HepG2 (cell line): Measurements from ENCODE around the gene CARS2. TPM values are rescaled to one million over a fixed set of nuclear protein-coding genes. Genes with fewer than 3 reads are reported as not detected.

Experiments
- ATAC-seq: fragments of 200-7000 bp; cut with Tn5 transposase; 3 replicates; pipeline ENCODE4 v1.9.1; 2020; ENCODE audit warnings: mild to moderate bottlenecking, moderate library complexity
- BruUV-seq: library from RNA; stranded (reverse); fragments of 400-500 nt; replicated peaks from 2 replicates; lab custom pipeline; 2021; lab: Mats Ljungman, UMichigan
- CTCF ChIA-PET: fragments of 300-600 bp; formaldehyde crosslinking; extraction: SDS; loops from one replicate; lab custom pipeline; 2021; ENCODE audit warnings: low total read pairs, inconsistent platforms, low intra/inter-chr PET ratio; lab: Yijun Ruan, JAX
- POLR2A ChIA-PET: fragments of 350-600 bp; sonication (Branson Sonifier 250); formaldehyde crosslinking; loops from one replicate; lab custom pipeline; 2020; ENCODE audit warnings: antibody characterized with exemption, inconsistent platforms; lab: Yijun Ruan, JAX
- DNase-seq: peaks from one replicate; pipeline ENCODE4 v3.0.0-alpha.2; 2015; ENCODE audit warnings: low spot score
- FAIRE-seq: peaks from 3 replicates; lab custom pipeline; 2011; peaks lifted over from hg19 to GRCh38; lab: Jason Lieb, UNC
- H2AFZ ChIP-seq: one replicate; pipeline ENCODE4 v1.6.1; 2011; ENCODE audit warnings: low read length, inconsistent platforms
- H3K27ac ChIP-seq: fragments of 300-600 bp; 3 replicates; pipeline ENCODE4 v1.8.0; 2011; ENCODE audit warnings: mixed run types, mild to moderate bottlenecking, mixed read lengths, low read length, inconsistent platforms; ENCODE audit not compliant: insufficient read depth; ENCODE audit errors: extremely low read length
- H3K27me3 ChIP-seq, 2 experiments: fragments of 200-600 bp in 1 of 2; 2 replicates in 1 of 2; 3 replicates in 1 of 2; pipeline versions ENCODE4 v1.6.0 to v1.8.0; 2011; ENCODE audit warnings: low read length in 2 of 2, mild to moderate bottlenecking in 2 of 2, moderate library complexity in 2 of 2, inconsistent platforms in 1 of 2; ENCODE audit not compliant: insufficient read depth in 2 of 2, control insufficient read depth in 1 of 2
- H3K36me3 ChIP-seq, 2 experiments: fragments of 200-600 bp in 1 of 2; replicated peaks in 1 of 2; 2 replicates in 1 of 2; 3 replicates in 1 of 2; pipeline versions ENCODE4 v1.5.1 to v1.8.0; 2011; ENCODE audit warnings: low read length in 2 of 2, inconsistent platforms in 1 of 2; ENCODE audit not compliant: insufficient read depth in 2 of 2, control insufficient read depth in 1 of 2
- H3K4me1 ChIP-seq: 2 replicates; pipeline ENCODE4 v1.5.1; 2012; ENCODE audit warnings: low read length, inconsistent platforms; ENCODE audit not compliant: insufficient read depth
- H3K4me2 ChIP-seq: 2 replicates; pipeline ENCODE4 v1.6.0; 2011; ENCODE audit warnings: low read depth, low read length, inconsistent platforms
- H3K4me3 ChIP-seq, 3 experiments: fragments of 200-600 bp in 1 of 3; sonication (generic), shearing (Covaris generic) in 1 of 3; replicated peaks in 1 of 3; 2 replicates each; pipeline ENCODE4 v1.5.1; 2011 to 2016; ENCODE audit warnings: low read length in 3 of 3, inconsistent platforms in 2 of 3, low read depth in 2 of 3, mild to moderate bottlenecking in 2 of 3, control low read depth in 1 of 3, mixed read lengths in 1 of 3; ENCODE audit not compliant: insufficient read depth in 1 of 3
- H3K79me2 ChIP-seq: one replicate; pipeline ENCODE4 v1.6.1; 2011; ENCODE audit warnings: low read length, inconsistent platforms; ENCODE audit not compliant: insufficient read depth
- H3K9ac ChIP-seq: 2 replicates; pipeline ENCODE4 v1.6.0; 2011; ENCODE audit warnings: mild to moderate bottlenecking, low read depth, low read length, inconsistent platforms; ENCODE audit not compliant: insufficient read depth
- H3K9me3 ChIP-seq: 2 replicates; pipeline ENCODE4 v1.5.1; 2012; ENCODE audit warnings: mild to moderate bottlenecking, low read length
- H4K20me1 ChIP-seq: 2 replicates; pipeline ENCODE4 v1.6.0; 2011; ENCODE audit warnings: inconsistent platforms, mild to moderate bottlenecking, low read length, moderate library complexity; ENCODE audit not compliant: insufficient read depth
- FOXA3 ChIP-seq: IDR thresholded peaks from 2 replicates; pipeline ENCODE4 v1.6.1; 2016; ENCODE audit warnings: missing genetic modification reagents, missing compliant biosample characterization
- FOXO1 ChIP-seq: sonication (generic); formaldehyde crosslinking; IDR thresholded peaks from 2 replicates; pipeline ENCODE4 v1.4.0; 2020; ENCODE audit warnings: missing genetic modification reagents
- JARID2 ChIP-seq: sonication (generic); formaldehyde crosslinking; IDR thresholded peaks from 2 replicates; pipeline ENCODE4 v1.8.1; 2023; ENCODE audit warnings: missing genetic modification reagents, inconsistent platforms; ENCODE audit not compliant: insufficient replicate concordance
- PRDM15 ChIP-seq: sonication (generic); formaldehyde crosslinking; IDR thresholded peaks from 2 replicates; pipeline ENCODE4 v1.4.0; 2020; ENCODE audit warnings: missing genetic modification reagents
- SCMH1 ChIP-seq: sonication (generic); formaldehyde crosslinking; IDR thresholded peaks from 2 replicates; pipeline ENCODE4 v1.9.0; 2021; ENCODE audit warnings: missing genetic modification reagents, mild to moderate bottlenecking, borderline replicate concordance
- SOX13 ChIP-seq, 3 experiments: fragments of 450-650 bp in 1 of 3; sonication (generic) in 1 of 3; formaldehyde crosslinking in 1 of 3; IDR thresholded peaks in 2 of 3; conservative IDR thresholded peaks in 1 of 3; 2 replicates each; pipeline versions ENCODE4 v1.5.0 to v1.6.1; 2016 to 2020; ENCODE audit warnings: antibody characterized with exemption in 1 of 3, mild to moderate bottlenecking in 1 of 3, missing compliant biosample characterization in 1 of 3, missing genetic modification reagents in 1 of 3, moderate library complexity in 1 of 3
- TFAP4 ChIP-seq: sonication (generic); IDR thresholded peaks from 2 replicates; pipeline ENCODE4 v1.6.1; 2016; ENCODE audit warnings: low read depth, borderline replicate concordance
- ZNF407 ChIP-seq: sonication (generic); formaldehyde crosslinking; IDR thresholded peaks from one replicate; pipeline ENCODE4 v1.5.1; 2020; ENCODE audit warnings: mild to moderate bottlenecking, missing genetic modification reagents; ENCODE audit errors: not compliant biosample characterization
- WGBS: methylation state at CpG from one replicate; pipeline ENCODE4 v1.1.6; 2017; ENCODE audit warnings: low lambda C conversion rate; 5-methylcytosine and 5-hydroxymethylcytosine counted together
- in situ Hi-C: cut with HindIII; loops from 2 replicates; pipeline ENCODE4 v1.10.0; 2017; ENCODE audit warnings: low pct_unique_long_range_greater_than_20kb; ENCODE audit not compliant: extremely low pct_ligation_motif_present
- intact Hi-C: fragments of 100-400 bp; cut with micrococcal nuclease; formaldehyde crosslinking; loops from one replicate; pipeline ENCODE4 v1.10.0; 2022; ENCODE audit not compliant: unreplicated experiment
- polyA plus RNA-seq, 8 experiments: library from polyadenylated mRNA; depleted of rRNA in 3 of 8; stranded (reverse) in 7 of 8; unstranded in 1 of 8; fragments of >200 nt; fragmentation: Illumina TruSeq in 4 of 8; extraction: Trizol in 4 of 8; gene quantifications; 2 replicates each; pipeline versions ENCODE4 v1.2.1 to v1.2.3, GENCODE V29; 2011 to 2016; ENCODE audit warnings: low read depth in 4 of 8, missing spikeins in 1 of 8, mixed read lengths in 1 of 8; ENCODE audit not compliant: insufficient read depth in 1 of 8
- total RNA-seq, 5 experiments: library from RNA; depleted of rRNA; stranded (reverse); fragments of >200 nt; fragmentation: Illumina TruSeq; extraction: Trizol; gene quantifications; 2 replicates each; pipeline ENCODE4 v1.2.3, GENCODE V29; 2016; ENCODE audit warnings: low read depth in 1 of 5

The CARS2 gene
- total and polyA plus RNA-seq, 2 of the 13 experiments (the other 11 are each of a cell fraction or from before 2014, with no cell fraction given), result 41.1 to 59.3 TPM

GRCh38 chr13:110617321-110618072, 88.4 kb downstream of the CARS2 start:
- DNase-seq (peak; percentile 43), ATAC-seq (no peak), FAIRE-seq (peak; percentile 46)
- intact Hi-C loops (loop anchor here (2.0 to 5.0 kb wide), 3 partner anchors 55 to 160 kb away; no protein-coding TSS in a partner anchor), in situ Hi-C loops (no loop called here)
- no peaks in the 10 kb centered on the region; a peak in 1 of 5 replicates for H3K27me3 ChIP-seq
- peak overlapping the region; percentile 94 for H3K4me2 ChIP-seq
- peak overlapping the region; percentile 93; the same call in 1 of the 2 replicates for H3K9ac ChIP-seq
- H3K4me3 ChIP-seq, result peak overlapping the region in 2 of 3 experiments; percentile 97; a peak in 3 of 6 replicates
- ChIA-PET POLR2A (no interaction called here), CTCF (no interaction called here)
- peak overlapping the region; percentile 83 for H3K27ac ChIP-seq
- no TSS peak for BruUV-seq
- peaks cover 0 to 5% of the 10 kb centered on the region in 2 experiments; a peak in 2 of 5 replicates for H3K36me3 ChIP-seq
- WGBS, result 53% methylated on average over 8 of the region's 8 CpGs
- H4K20me1 ChIP-seq, result peaks cover 32% of the 10 kb centered on the region
- H3K79me2 ChIP-seq, result peaks cover 65% of the 10 kb centered on the region
- H3K4me1 ChIP-seq, result peaks cover 51% of the 10 kb centered on the region
- no peaks in the 10 kb centered on the region for H3K9me3 ChIP-seq
- no peak overlapping the region for H2AFZ ChIP-seq
- TF ChIP-seq FOXO1 (CRISPR knock-in tag) (peak; percentile 30; the same call in 1 of the 2 replicates), FOXA3 (CRISPR knock-in tag) (0 out of 2 replicates have a peak, but pooled peaks have one; percentile 24), ZNF407 (no peak), JARID2 (CRISPR knock-in tag) (no peak), SCMH1 (CRISPR knock-in tag) (no peak), PRDM15 (CRISPR knock-in tag) (no peak), SOX13 (IDR thresholded peaks at IDR 0.05) (no peak), SOX13 (CRISPR knock-in tag; conservative IDR thresholded peaks at IDR 0.05 in 1 of 2, IDR thresholded peaks at IDR 0.05 in 1 of 2) (peak in 1 of 2 experiments; percentile 10; a peak in 1 of 4 replicates), TFAP4 (peak; percentile 86; the same call in 1 of the 2 replicates)
